A673 (cell line): Measurements from ENCODE around the gene TRPM4.

Experiments
- EZH2 ChIP-seq: fragments of 200-600 bp; sonication (generic); IDR thresholded peaks from 2 replicates; pipeline ENCODE4 v1.6.1; 2017; ENCODE audit warnings: borderline replicate concordance, low read depth, mild to moderate bottlenecking, mixed read lengths, antibody characterized with exemption, low read length; ENCODE audit not compliant: poor library complexity, severe bottlenecking
- TF ChIP-seq, protein P1 (sequence below): fragments of 300-800, 200-600 bp; sonication (generic); conservative IDR thresholded peaks from 2 replicates; pipeline ENCODE4 v1.5.1; 2017; ENCODE audit warnings: low read depth, mild to moderate bottlenecking, antibody characterized with exemption, low read length, moderate library complexity, mixed read lengths

DNA sequence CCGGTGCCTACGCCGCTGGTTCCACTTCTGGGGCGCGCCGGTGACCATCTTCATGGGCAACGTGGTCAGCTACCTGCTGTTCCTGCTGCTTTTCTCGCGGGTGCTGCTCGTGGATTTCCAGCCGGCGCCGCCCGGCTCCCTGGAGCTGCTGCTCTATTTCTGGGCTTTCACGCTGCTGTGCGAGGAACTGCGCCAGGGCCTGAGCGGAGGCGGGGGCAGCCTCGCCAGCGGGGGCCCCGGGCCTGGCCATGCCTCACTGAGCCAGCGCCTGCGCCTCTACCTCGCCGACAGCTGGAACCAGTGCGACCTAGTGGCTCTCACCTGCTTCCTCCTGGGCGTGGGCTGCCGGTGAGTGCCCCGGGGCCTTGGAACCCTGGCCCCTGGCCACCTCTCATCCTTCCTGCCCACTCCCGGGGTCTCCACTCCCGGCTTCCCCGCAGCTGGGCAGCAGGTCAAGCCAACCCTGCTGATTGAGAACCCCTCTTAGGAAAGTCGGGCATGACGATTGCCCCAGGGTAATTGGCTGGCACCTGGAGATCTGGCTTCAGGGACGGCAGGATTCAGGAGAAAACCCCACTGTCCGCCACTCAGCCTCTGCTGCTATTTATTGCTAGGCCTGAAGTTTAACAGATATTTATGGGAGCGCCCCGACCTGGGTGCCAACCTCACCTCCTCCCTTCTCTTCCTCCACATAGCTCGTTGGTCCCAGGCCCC lies 39.1 kb downstream of the TRPM4 start:
- TF ChIP-seq, protein P1, sequence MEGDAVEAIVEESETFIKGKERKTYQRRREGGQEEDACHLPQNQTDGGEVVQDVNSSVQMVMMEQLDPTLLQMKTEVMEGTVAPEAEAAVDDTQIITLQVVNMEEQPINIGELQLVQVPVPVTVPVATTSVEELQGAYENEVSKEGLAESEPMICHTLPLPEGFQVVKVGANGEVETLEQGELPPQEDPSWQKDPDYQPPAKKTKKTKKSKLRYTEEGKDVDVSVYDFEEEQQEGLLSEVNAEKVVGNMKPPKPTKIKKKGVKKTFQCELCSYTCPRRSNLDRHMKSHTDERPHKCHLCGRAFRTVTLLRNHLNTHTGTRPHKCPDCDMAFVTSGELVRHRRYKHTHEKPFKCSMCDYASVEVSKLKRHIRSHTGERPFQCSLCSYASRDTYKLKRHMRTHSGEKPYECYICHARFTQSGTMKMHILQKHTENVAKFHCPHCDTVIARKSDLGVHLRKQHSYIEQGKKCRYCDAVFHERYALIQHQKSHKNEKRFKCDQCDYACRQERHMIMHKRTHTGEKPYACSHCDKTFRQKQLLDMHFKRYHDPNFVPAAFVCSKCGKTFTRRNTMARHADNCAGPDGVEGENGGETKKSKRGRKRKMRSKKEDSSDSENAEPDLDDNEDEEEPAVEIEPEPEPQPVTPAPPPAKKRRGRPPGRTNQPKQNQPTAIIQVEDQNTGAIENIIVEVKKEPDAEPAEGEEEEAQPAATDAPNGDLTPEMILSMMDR = no peak
- TF ChIP-seq EZH2 = no peak
